Activated naive CD4-positive, alpha-beta T cell treated with anti-CD3 and anti-CD28 coated beads, Interleukin-2, amount 50 U/mL, for 72 hours (primary cell): ENCODE data around the gene PPIL3. TPM values are rescaled to one million over a fixed set of nuclear protein-coding genes. Genes with fewer than 3 reads are reported as not detected.
A peak's percentile ranks its signal among the peaks of the same experiment; 100 is the strongest.

Experiments used
- ATAC-seq, 2 donors: fragments of 150-1000 bp; cut with Tn5 transposase; 2 replicates each; pipeline ENCODE4 v1.10.0; 2021; ENCODE audit warnings: mild to moderate bottlenecking in 2 of 2, moderate library complexity in 2 of 2
- DNase-seq, 2 donors: peaks; one replicate each; pipeline ENCODE4 v3.0.0; 2021 to 2022; ENCODE audit warnings: low spot score in 2 of 2
- H3K27ac Mint-ChIP-seq, 2 donors: one replicate each; pipeline ENCODE4 v1.8.0; 2022; ENCODE audit warnings: mild to moderate bottlenecking in 2 of 2, mixed read lengths in 2 of 2
- H3K36me3 Mint-ChIP-seq, 2 donors: one replicate each; pipeline ENCODE4 v1.8.0; 2022; ENCODE audit warnings: mixed read lengths in 2 of 2
- H3K9me3 Mint-ChIP-seq, 2 donors: one replicate each; pipeline ENCODE4 v1.8.0; 2022; ENCODE audit warnings: mixed read lengths in 2 of 2
- total RNA-seq, 2 donors: library from RNA; stranded (reverse); gene quantifications; one replicate each; pipeline ENCODE4 v1.2.3, GENCODE V29; 2022

Gene PPIL3
- total RNA-seq, 2 donors from 2014 or later = 62.8 to 86.4 TPM

GRCh38 chr2:200839513-200839912 is 49.4 kb downstream of the PPIL3 start:
- ATAC-seq (no peak), DNase-seq (no peak)
- H3K9me3 Mint-ChIP-seq = peaks cover 0 to 4% of the 10 kb centered on the region in 2 donors
- H3K27ac Mint-ChIP-seq = no peak overlapping the region
- H3K36me3 Mint-ChIP-seq = peaks cover 0 to 22% of the 10 kb centered on the region in 2 donors

DNA sequence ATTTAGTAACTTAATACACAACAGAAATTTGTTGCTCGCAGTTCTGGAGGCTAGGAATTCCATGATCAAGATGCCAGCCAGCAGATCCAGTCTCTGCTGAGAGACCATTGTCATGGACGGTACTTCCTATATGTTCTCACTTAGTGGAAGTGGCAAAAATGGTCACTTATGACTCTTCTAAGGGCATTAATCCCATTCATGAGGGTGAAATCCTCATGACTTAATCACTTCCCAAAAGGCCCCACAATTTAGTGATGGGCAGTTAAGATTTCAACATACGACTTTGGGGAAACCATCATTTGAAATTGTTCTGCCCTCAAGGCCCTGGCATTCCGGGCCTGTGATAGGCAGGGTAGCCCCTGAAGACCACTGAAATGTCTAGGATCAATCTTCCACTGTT is 54.2 kb downstream of the PPIL3 start:
- ATAC-seq (no peak), DNase-seq (no peak)
- H3K27ac Mint-ChIP-seq = no peak overlapping the region
- peaks cover 0 to 24% of the 10 kb centered on the region in 2 donors for H3K36me3 Mint-ChIP-seq
- peaks cover 0 to 4% of the 10 kb centered on the region in 2 donors for H3K9me3 Mint-ChIP-seq

DNA sequence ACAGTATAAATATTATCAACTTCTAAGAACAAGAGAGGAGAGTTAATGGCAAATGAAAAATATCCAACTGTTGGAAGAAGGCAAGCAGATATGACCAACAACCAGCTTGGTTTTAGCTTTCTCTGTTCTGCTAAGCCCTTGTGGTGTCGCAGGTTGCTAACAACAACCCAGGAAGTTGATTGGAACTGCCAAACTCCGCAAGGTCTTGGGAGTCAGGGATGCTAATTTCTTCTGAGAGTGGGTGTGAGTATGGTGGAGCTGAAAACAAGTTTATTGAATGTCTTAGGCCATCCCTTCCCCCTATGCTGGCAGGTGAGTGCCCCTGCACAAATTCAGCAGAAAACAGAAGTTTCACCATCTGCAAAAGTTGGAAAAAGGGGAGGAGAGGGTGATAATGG is 59.6 kb downstream of the PPIL3 start:
- ATAC-seq (peak in 1 of 2 donors; percentile 25), DNase-seq (no peak)
- no peaks in the 10 kb centered on the region for H3K9me3 Mint-ChIP-seq
- peaks cover 0 to 11% of the 10 kb centered on the region in 2 donors for H3K36me3 Mint-ChIP-seq
- peak overlapping the region in 1 of 2 donors; percentile 48 for H3K27ac Mint-ChIP-seq

DNA sequence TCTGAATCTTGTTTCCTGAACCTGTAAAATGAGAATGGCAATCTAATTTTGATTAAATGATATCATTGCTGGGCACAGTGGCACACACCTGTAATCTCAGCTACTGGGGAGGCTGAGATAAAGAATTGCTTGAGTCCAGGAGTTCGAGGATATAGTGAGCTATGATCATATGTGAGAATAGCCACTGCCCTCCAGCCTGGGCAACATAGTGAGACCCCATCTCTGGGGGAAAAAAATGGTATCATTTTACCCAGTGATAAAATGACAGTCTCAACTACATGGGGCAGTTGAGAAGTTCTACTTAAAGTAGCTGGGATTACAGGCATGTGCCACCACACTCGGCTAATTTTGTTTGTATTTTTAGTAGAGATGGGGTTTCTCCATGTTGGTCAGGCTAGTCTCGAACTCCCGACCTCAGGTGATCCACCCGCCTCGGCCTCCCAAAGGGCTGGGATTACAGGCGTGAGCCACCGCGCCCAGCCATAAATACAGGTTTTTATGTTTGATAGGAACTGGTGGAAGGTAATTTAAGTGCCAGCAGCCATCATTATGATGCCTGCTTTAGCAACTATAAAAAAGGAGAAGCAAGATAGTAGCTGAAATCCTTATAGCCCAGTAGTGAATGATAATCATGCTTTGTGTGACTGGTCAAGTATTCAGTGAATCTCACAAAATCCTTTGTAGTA is 60.2 kb downstream of the PPIL3 start:
- H3K9me3 Mint-ChIP-seq = no peaks in the 10 kb centered on the region
- peak overlapping the region in 1 of 2 donors; percentile 48 for H3K27ac Mint-ChIP-seq

DNA sequence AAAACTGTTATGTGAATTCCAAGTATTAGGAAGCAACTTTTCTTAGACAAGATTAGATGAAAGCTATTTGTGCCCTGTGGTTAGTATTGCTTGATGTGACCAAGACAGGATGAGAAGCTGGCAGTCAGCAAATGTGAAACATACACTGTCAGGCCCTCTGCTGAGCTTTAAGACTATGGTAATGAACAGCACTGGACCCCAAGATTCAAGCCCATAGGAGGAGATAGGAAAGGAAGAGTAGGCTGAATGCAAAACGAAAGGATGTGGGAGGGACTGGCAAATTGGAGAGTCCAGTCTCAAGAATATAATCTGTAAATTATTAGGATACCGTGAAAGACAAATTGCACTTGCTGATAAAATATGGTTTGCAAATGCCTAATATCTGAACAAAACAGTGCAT is 60.8 kb downstream of the PPIL3 start:
- Mint-ChIP-seq H3K9me3 (no peaks in the 10 kb centered on the region), H3K36me3 (peaks cover 0 to 11% of the 10 kb centered on the region in 2 donors), H3K27ac (no peak overlapping the region)
- no peak for DNase-seq
- ATAC-seq = no peak

More for the DNA sequence above, 60.2 kb downstream of the PPIL3 start:
- H3K36me3 Mint-ChIP-seq = peaks cover 0 to 11% of the 10 kb centered on the region in 2 donors
- ATAC-seq (peak in 1 of 2 donors; percentile 7), DNase-seq (no peak)

- peaks cover 32 to 44% of the 10 kb centered on the region in 2 donors for H3K36me3 Mint-ChIP-seq
- H3K9me3 Mint-ChIP-seq = no peaks in the 10 kb centered on the region
- ATAC-seq (no peak), DNase-seq (no peak)
- H3K27ac Mint-ChIP-seq = peak overlapping the region in 1 of 2 donors; percentile 44
These were observed 67.1 kb downstream of the PPIL3 start for GRCh38 chr2:200821686-200822245.

Other genes with a start within 250 kb of the PPIL3 start
- gene BZW1, start 77.2 kb downstream of the PPIL3 start, total RNA-seq = 100 to 1,000 TPM; 492 to 527 TPM
- gene CLK1, start 24.4 kb downstream of the PPIL3 start, total RNA-seq = 100 to 1,000 TPM; 138 to 261 TPM
- gene NIF3L1, start 294 bp upstream of the PPIL3 start, total RNA-seq = 10 to 100 TPM; 17.2 to 36.7 TPM
- gene ORC2, start 74.6 kb upstream of the PPIL3 start, total RNA-seq = 10 to 100 TPM; 74.6 to 88.0 TPM
- gene HYCC2, start 182.6 kb upstream of the PPIL3 start, total RNA-seq = 10 to 100 TPM; 20.1 to 42.1 TPM
- 100 to 1,000 TPM; 112 to 128 TPM for gene NDUFB3, start 182.9 kb upstream of the PPIL3 start, total RNA-seq
- 100 to 1,000 TPM; 275 to 321 TPM for gene CFLAR, start 227.1 kb upstream of the PPIL3 start, total RNA-seq